Measurements from ENCODE around the gene MED12L. TPM values are rescaled to one million over a fixed set of nuclear protein-coding genes. Genes with fewer than 3 reads are reported as not detected.

MED12L gene
- total and polyA plus RNA-seq, 9 of the 15 experiments (the other 6 are each of a cell fraction or from before 2014, with no cell fraction given): not detected

DNA sequence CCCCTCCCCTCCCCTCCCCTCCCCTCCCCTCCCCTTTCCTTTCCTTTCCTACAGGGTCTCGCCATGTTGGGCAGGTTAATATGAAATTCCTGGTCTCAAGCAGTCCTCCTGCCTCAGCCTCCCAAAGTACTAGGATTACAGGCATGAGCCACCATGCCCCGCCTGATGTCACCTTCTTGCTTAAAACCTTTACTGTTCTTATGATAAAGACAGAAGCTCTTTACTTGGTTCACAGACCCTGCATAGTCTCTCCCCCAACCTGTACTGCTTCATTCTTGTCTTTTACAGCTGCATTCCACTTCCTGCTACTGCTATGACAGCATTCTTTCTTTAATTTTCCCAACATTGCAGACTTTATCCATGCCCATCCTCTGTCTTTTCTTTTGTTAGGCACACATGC, 20.8 kb downstream of the MED12L start:
- Histone ChIP-seq H3K9me1 (ENCODE audit: control insufficient read depth, insufficient read depth, low read length) (peaks cover 2% of the 10 kb centered on the region), H3K27me3 (ENCODE audit: control insufficient read depth in 2 of 2, insufficient read depth in 2 of 2, low read length in 2 of 2) (peaks cover 0 to 3% of the 10 kb centered on the region in 2 experiments; a peak in 2 of 5 replicates), H3K9me3 (replicated peaks; ENCODE audit: control insufficient read depth, insufficient read depth, low read depth, low read length) (no peaks in the 10 kb centered on the region), H3K4me3 (no peak overlapping the region), H3K4me1 (replicated peaks in 1 of 2; ENCODE audit: control insufficient read depth in 2 of 2, insufficient read depth in 2 of 2, low read length in 2 of 2) (no peaks in the 10 kb centered on the region; a peak in 1 of 5 replicates), H3K4me2 (ENCODE audit: insufficient read depth, low read length) (no peak overlapping the region), H3K9ac (ENCODE audit: insufficient read depth in 1 of 2, low read depth in 2 of 2, low read length in 2 of 2) (no peak overlapping the region), H3K79me2 (ENCODE audit: control insufficient read depth, insufficient read depth, low read length) (no peaks in the 10 kb centered on the region), H3K27ac (ENCODE audit: extremely low read depth, low read depth, low read length) (no peak overlapping the region), H4K20me1 (replicated peaks; ENCODE audit: control insufficient read depth, insufficient read depth, low read length) (no peaks in the 10 kb centered on the region), H3K36me3 (ENCODE audit: control insufficient read depth, insufficient read depth, low read length) (no peaks in the 10 kb centered on the region), H2AFZ (ENCODE audit: low read depth, low read length) (no peak overlapping the region)
- no peak for TF ChIP-seq PRPF4 (IDR thresholded peaks at IDR 0.05; ENCODE audit: insufficient read depth, low read depth, low read length, poor library complexity, severe bottlenecking)
- TF ChIP-seq, protein P1, sequence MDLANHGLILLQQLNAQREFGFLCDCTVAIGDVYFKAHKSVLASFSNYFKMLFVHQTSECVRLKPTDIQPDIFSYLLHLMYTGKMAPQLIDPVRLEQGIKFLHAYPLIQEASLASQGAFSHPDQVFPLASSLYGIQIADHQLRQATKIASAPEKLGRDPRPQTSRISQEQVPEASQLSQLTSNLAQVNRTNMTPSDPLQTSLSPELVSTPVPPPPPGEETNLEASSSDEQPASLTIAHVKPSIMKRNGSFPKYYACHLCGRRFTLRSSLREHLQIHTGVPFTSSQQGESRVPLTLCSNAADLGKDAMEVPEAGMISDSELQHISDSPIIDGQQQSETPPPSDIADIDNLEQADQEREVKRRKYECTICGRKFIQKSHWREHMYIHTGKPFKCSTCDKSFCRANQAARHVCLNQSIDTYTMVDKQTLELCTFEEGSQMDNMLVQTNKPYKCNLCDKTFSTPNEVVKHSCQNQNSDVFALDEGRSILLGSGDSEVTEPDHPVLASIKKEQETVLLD (IDR thresholded peaks at IDR 0.05): no peak
- TF ChIP-seq OTX1 (CRISPR knock-in tag; IDR thresholded peaks at IDR 0.05): no peak
- TF ChIP-seq PHF20 (IDR thresholded peaks at IDR 0.05; ENCODE audit: partially characterized antibody): no peak
- TF ChIP-seq GTF2A2 (tag; IDR thresholded peaks at IDR 0.05): no peak
- no peak for TF ChIP-seq ZSCAN32 (CRISPR knock-in tag; IDR thresholded peaks at IDR 0.05)
- no peak for TF ChIP-seq KHSRP (IDR thresholded peaks at IDR 0.05)
- TF ChIP-seq, protein P2, sequence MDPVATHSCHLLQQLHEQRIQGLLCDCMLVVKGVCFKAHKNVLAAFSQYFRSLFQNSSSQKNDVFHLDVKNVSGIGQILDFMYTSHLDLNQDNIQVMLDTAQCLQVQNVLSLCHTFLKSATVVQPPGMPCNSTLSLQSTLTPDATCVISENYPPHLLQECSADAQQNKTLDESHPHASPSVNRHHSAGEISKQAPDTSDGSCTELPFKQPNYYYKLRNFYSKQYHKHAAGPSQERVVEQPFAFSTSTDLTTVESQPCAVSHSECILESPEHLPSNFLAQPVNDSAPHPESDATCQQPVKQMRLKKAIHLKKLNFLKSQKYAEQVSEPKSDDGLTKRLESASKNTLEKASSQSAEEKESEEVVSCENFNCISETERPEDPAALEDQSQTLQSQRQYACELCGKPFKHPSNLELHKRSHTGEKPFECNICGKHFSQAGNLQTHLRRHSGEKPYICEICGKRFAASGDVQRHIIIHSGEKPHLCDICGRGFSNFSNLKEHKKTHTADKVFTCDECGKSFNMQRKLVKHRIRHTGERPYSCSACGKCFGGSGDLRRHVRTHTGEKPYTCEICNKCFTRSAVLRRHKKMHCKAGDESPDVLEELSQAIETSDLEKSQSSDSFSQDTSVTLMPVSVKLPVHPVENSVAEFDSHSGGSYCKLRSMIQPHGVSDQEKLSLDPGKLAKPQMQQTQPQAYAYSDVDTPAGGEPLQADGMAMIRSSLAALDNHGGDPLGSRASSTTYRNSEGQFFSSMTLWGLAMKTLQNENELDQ (CRISPR knock-in tag; IDR thresholded peaks at IDR 0.05; ENCODE audit: borderline replicate concordance): no peak
- TF ChIP-seq GTF2F1 (IDR thresholded peaks at IDR 0.05; ENCODE audit: low read depth, low read length): no peak
- TF ChIP-seq CBX8 (IDR thresholded peaks at IDR 0.05; ENCODE audit: borderline replicate concordance, extremely low read depth, low read depth, low read length, poor library complexity, severe bottlenecking): no peak
- no peak for TF ChIP-seq ZNF431 (CRISPR knock-in tag; IDR thresholded peaks at IDR 0.05)
- TF ChIP-seq ZNF644 (tag; IDR thresholded peaks at IDR 0.05; ENCODE audit: low read depth): no peak
- no peak for TF ChIP-seq SIN3B (IDR thresholded peaks at IDR 0.05; ENCODE audit: low read depth)
- in situ Hi-C loops (cut with MboI) (no loop called here), intact Hi-C loops (cut with micrococcal nuclease) (no loop called here)
- WGBS (ENCODE audit: insufficient coverage, low coverage, missing lambda C conversion rate): 0% methylated on average over 1 of the region's 2 CpGs
- BruUV-seq (replicated peaks): no TSS peak
- ChIA-PET CTCF (ENCODE audit: low intra/inter-chr PET ratio) (no interaction called here), POLR2A (interaction anchor here (0.7 kb wide), 1 partner anchor 22 kb away, joined by 3 read pairs; no protein-coding TSS in a partner anchor)
- no peak for DNase-seq (ENCODE audit: extremely low read depth in 1 of 4, low spot score in 3 of 4)
- ATAC-seq: no peak
- FAIRE-seq: no peak

Data from K562 (cell line).